GM18873 (cell line): Measurements from ENCODE around the gene SLC7A1.

ENCODE experiments used
- ATAC-seq: cut with Tn5 transposase; IDR thresholded peaks from one replicate; pipeline ENCODE4 v1.9.1; 2021; ENCODE audit warnings: mild to moderate bottlenecking, moderate library complexity, moderate number of reproducible peaks; ENCODE audit not compliant: unreplicated experiment, low FRiP score

Gene SLC7A1

DNA sequence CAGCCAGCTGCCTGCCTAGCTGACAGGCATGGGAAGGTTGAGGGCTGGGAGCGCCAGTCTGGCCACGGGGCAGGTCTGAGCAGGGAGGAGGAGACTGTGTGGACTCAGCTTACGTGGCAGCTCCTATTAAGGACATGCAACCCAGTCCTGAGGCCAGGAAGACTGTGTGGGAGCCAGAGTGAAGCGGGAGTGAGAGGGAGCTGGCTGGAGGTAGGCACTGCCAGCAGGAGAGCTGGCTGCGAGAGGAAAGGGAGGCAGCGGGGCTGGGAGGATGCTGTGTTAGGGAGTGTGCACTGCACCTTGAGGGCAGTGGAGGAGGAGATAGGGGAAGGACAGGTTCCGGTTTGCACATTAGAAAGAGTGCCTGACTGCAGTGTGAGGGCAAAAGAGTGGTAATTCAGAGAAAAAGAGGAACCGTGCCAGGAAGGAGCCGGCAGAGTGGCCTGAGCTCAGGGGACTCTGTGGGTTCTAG is 99.2 kb downstream of the SLC7A1 start:
- no peak for ATAC-seq

GRCh38 chr13:29494520-29494919 is 101.0 kb downstream of the SLC7A1 start:
- no peak for ATAC-seq

GRCh38 chr13:29493796-29494195 is 101.7 kb downstream of the SLC7A1 start:
- no peak for ATAC-seq

GRCh38 chr13:29491248-29491647 is 104.2 kb downstream of the SLC7A1 start:
- ATAC-seq = no peak

DNA sequence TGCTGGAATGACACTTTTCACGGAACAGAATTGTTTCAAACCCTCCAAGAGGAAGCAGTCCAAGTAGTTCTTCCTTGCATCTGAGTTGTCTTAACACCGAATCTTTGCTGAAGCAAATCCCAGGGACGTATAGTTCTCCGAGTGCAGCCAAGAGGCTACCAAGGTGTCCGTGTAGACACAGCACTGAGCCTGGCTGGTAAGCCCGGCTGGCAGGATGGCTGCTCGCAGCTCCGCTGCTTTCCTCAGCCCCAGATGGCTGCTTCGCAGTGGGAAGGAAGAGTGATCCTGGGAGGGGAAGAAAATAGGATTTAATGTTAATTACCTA is 105.0 kb downstream of the SLC7A1 start:
- no peak for ATAC-seq

DNA sequence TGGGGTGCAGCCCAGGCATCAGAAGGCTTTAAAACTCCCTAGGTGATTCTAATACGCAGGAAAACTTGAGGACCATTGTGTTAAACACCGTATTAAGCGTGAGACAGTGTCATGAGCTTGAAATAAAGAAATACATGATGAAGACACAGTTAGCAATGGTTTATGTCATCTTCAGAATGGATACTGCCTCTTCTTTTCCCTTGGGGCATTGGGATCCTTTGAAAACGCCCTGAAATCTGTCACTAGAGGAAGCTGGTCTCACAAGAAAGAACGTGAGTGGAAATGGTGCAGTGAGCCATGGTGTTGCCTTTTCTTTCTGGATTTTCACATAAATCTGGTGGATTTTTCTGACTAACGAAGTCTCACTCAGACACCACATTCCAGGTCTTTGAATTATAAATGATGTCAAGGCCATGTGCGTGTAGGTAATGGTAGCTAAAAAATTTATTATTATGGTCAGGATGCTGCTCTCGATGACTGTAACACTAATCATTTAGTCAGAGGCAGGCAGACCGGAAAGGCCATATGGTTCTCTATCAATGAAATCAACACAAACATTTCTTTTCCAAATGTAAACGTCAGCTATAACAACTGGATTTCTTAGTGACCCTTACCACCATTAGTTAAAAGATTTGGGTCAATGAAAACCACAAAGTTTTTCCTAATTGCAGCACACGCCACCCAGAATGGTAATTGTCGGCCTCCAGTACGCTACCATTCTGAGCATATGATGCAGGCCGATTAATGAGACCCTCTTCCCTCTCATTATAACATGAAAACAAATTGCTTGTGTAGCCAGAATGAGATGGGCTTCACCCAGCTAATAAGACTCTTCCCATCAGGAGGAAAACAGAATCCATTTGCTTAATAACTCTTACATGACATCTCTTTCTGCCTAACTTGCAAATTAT is 105.6 kb downstream of the SLC7A1 start:
- no peak for ATAC-seq

DNA sequence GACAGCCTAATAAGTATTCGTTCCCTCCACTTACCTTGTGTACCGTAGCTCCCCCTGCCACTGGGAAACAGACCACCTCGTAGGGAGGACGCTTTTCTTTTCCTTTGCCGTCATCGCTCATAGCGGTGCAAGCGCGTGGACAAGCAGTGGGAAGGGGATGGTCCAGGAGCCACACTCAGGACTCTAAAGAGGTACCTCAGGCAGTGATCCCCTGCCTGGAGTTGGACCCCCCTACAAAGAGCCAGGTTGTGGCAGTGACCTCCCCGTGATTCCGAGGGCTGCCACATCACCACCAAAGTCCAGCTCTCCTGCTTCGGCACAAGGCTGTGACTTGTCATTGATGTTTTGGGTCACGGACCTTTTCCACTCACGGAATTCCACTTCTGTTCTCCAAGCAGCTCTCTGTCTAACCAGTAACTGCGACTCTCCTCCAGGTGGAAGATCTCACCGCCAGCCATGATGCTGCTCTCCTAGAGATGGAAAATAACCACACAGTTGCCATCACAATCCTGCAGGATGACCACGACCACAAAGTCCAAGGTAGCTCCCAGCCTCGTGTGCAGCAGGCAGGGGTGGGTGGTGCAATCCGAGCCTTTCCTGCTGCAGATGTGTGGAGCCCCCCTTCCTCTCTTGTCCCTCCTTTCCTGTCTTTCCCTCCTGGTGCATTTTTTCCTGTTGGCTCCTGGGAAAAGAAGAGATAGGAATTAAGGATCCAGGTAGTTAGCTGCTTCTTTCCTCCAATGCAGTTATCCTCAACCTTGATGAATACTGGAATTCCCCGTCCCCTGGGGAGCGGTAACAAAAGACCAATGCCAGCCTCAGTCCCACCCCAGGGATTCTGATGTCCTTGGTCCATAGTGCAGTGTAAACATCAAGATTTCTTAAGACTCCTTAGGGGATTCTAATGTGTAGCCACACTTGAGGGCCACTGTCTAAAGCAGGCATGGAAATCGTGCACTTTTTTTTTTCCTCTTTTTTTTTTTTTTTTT is 107.7 kb downstream of the SLC7A1 start:
- ATAC-seq = no peak

- no peak for ATAC-seq
Observed at GRCh38 chr13:29486551-29486950, 108.9 kb downstream of the SLC7A1 start.

DNA sequence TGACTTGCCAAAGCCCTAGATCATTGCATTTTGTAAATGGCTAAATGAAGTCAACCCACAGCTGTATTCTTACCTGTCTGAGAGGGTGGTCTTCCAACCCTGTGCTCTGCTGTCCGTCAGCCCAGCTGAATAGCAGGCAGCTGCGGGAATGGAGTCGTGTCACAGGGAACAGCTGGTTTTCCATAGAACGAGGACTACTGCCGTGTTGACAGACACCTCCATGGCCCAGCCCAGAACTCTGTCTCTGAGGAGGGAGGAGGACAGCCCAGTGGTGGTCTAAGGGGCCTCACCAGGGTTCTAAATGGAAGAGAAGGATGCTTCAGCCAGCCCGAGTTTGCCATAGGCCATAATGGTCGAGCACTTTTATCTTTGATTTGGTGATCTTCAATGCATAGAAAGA is 110.7 kb downstream of the SLC7A1 start:
- ATAC-seq = no peak

DNA sequence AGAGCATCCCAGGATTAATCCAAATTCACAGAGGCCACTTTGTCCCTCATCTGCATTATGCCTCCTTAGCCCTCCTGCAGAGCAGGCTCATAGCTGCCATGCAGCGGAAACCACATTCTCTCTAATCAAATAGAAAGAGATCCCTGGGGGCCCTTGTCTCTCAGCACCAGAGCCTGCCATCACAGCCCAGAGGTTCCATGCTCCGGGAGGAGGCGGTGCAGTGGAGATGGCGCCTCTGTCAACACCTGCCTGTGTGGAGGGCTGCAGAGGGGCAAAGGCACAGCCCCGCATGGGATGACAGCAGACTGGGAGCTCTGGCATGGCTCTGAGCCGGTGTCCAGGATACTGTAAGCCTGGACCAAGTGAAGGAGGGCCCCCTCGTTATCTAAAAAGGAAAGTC is 111.3 kb downstream of the SLC7A1 start:
- no peak for ATAC-seq

DNA sequence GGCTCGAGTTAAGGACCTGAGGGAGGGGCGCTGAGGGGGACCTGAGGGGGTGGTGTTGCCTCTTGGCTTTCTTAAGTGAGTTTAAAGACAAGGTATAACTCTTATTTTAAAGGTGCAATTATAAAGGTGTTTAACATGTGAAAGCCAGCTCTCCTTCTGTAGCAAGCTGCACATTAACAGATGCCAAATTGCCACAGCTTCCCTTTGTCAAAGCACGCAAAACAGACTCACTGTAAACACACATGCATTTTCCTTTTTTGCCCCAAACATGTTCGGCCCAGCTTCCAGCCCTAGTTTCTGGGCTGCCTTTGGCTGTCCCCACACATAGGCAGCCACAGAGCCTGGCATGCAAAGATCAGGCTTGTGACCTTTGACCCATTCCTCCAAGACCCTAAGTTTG is 111.9 kb downstream of the SLC7A1 start:
- ATAC-seq = no peak

- no peak for ATAC-seq
Observed at GRCh38 chr13:29483211-29483610, 112.3 kb downstream of the SLC7A1 start.

GRCh38 chr13:29482504-29482903 is 113.0 kb downstream of the SLC7A1 start:
- no peak for ATAC-seq

- ATAC-seq = no peak
Observed at GRCh38 chr13:29481603-29482002, 113.9 kb downstream of the SLC7A1 start.

DNA sequence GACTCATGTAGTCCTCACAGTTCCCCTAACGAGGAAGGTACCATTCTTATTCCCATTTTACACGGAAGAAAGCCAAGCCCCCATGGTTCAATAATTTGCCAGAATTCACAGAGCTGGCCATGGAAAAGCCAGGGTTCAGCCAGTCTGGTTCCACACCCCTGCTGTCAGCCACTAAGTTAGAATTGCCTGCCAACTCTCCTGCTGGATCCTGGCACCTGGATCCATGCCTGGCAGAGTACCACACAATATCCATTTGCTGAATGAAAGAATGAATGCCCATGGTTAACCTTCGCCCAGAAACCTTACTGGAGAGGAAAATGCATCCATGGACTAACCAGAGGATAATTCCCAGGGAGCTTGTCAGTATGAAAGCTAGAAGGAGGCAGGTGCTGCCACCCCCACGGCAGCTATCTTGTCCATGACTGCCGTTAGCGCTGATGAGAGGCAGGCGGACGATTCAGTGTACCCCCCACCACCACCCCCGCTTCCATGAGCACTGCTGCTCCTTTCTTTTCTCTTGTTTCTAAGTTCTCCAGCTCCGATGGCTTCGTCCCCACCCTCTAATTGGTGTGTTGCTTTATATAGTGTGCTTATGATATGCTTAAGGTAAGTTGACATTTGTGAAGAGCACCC is 114.5 kb downstream of the SLC7A1 start:
- no peak for ATAC-seq

DNA sequence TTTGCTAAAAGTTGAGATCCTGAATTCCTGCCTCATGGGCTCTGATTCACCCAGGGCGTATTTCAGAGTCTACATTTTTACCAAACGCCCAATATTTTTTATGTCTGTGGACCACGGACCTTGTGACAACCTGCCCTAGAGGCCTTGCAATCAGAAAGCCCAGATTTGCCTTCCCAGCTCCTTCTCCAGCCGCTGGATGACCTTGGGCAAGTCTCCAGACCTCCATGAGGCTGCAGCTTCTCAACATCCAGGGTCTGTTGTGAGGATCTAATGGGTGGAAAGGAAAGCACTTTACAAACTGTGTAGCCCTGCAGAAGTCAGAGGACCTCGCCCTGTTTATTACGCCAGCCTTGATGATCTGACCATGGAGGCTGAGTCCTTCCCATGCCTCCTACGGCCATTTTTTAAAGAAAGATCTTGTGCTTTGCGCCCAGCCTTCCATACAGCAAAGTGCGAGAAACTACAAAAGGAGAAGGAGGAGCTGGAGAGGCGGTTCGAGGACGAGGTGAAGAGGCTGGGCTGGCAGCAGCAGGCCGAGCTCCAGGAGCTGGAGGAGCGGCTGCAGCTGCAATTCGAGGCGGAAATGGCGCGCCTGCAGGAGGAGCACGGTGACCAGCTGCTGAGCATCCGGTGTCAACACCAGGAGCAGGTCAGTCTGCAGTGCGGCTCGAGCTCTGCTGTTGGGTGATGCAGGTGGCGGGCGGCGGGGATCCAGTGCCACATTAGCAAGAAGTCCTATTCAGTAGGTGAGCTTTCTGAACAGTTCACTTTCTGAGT is 115.6 kb downstream of the SLC7A1 start:
- no peak for ATAC-seq

DNA sequence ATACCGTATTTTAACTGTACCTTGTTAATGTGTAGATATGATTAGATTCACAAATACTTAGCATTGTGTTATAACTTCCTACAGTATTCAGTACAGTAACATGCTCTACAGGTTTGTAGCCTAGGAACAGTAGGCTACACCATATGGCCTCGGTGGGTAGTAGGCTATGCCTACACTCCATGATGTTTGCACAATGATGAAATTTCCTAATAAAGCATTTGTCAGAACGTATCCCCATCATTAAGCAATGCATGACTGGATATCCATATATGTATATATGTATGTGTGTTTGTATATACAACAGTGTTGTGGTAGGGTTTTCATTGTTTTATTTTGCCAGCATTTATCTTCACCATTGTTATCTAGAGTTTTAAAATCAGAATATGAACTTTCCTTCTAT is 119.4 kb downstream of the SLC7A1 start:
- no peak for ATAC-seq

DNA sequence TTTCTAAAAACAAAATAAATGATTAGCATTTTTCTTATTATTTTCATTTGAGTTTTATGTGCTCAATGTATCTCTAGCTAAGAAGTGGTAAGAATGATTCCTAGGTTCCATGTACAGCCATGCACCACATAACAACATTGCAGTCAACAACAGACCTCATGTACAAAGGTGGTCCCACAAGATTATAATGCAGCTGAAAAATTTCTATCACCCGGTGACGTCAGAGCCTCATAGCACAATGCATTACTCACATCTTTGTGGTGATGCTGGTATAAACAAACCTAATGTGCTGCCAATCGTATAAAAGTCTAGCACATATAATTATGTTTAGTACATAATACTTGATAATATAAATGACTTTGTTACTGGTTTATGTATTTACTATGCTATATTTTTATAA is 120.5 kb downstream of the SLC7A1 start:
- ATAC-seq = no peak

GRCh38 chr13:29473166-29473565 is 122.3 kb downstream of the SLC7A1 start:
- no peak for ATAC-seq

DNA sequence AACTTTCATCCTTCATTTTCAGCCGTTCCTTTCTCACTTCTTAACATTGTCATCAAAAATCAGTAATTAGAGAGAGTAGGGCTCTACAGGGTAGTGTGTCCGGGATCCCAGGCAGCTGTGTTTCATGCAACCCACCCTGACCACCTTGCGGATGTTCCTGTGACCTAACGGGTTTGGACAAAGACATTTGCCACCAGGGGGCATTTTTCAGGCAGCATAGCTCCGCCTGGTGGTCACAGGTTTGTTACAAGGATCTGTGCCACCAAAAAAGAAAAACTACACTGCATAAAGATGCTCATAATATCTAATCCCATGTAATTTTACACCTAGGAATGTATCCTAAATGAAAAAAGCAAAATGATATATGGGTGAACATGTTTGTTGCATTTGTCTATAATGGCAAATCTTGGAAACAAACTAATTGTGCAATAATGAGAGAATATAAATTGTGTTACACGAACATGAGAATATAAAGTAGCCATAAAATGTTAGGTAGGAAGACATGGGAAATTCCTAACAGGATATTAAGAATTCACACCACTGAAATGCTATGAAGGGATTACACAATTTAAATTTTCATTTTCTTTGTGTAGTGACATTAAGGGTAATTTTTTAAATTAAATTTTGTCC is 123.0 kb downstream of the SLC7A1 start:
- no peak for ATAC-seq
